K562 (cell line): Measurements from ENCODE around the gene ARHGEF7.

ENCODE experiments used
- CTCF ChIP-seq, 3 experiments: IDR thresholded peaks in 2 of 3; conservative IDR thresholded peaks in 1 of 3; 2 replicates each; pipeline ENCODE4 v1.5.1; 2011 to 2012; ENCODE audit warnings: low read length in 3 of 3, mild to moderate bottlenecking in 3 of 3, control low read depth in 2 of 3, improper control_type of control experiment in 1 of 3, inconsistent platforms in 1 of 3, low read depth in 1 of 3, mixed read lengths in 1 of 3, moderate library complexity in 1 of 3; ENCODE audit not compliant: insufficient read depth in 2 of 3
- NCOA1 ChIP-seq: fragments of 450-650 bp; IDR thresholded peaks from 2 replicates; pipeline ENCODE4 v1.6.1; 2016; ENCODE audit warnings: low read depth
- TF ChIP-seq, protein P1 (sequence below): sonication (generic); formaldehyde crosslinking; IDR thresholded peaks from 2 replicates; pipeline ENCODE4 v1.8.0; 2022; ENCODE audit warnings: mild to moderate bottlenecking, missing genetic modification reagents, borderline replicate concordance

GRCh38 chr13:111243981-111244380 is 128.9 kb downstream of the ARHGEF7 start:
- TF ChIP-seq, protein P1, sequence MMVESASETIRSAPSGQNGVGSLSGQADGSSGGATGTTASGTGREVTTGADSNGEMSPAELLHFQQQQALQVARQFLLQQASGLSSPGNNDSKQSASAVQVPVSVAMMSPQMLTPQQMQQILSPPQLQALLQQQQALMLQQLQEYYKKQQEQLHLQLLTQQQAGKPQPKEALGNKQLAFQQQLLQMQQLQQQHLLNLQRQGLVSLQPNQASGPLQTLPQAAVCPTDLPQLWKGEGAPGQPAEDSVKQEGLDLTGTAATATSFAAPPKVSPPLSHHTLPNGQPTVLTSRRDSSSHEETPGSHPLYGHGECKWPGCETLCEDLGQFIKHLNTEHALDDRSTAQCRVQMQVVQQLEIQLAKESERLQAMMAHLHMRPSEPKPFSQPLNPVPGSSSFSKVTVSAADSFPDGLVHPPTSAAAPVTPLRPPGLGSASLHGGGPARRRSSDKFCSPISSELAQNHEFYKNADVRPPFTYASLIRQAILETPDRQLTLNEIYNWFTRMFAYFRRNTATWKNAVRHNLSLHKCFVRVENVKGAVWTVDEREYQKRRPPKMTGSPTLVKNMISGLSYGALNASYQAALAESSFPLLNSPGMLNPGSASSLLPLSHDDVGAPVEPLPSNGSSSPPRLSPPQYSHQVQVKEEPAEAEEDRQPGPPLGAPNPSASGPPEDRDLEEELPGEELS (CRISPR knock-in tag) = no peak
- TF ChIP-seq CTCF (IDR thresholded peaks at IDR 0.05 in 2 of 3, conservative IDR thresholded peaks at IDR 0.05 in 1 of 3; ENCODE audit: insufficient read depth in 2 of 3, low read depth in 1 of 3, low read length in 3 of 3) (no peak), NCOA1 (no peak)
